ENCODE results near the gene SOBP.

SOBP gene

GRCh38 chr6:107523794-107524193, 33.9 kb downstream of the SOBP start:
- no peak for DNase-seq (ENCODE audit: low read depth, low spot score)

DNA sequence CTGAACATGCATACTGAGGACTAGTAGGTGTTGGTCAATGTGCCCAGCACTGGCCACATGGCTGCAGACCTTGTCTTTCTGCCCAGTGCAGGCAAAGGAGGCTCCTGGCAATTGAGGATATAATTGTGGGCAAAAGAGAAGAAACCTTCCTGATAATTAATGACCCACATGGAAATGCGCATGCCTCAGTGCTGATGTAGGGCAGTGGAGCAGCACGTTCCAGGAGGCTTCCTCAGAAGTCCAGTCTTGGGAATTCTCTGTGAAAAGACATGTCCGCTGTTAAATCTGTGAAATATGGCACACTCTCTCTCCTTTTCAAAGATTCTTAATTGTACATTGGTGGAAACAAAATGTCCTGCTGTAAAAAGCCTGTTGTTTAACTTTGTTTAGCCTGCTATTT, 34.7 kb downstream of the SOBP start:
- DNase-seq (ENCODE audit: low read depth, low spot score), result no peak

GRCh38 chr6:107531868-107532267, 42.0 kb downstream of the SOBP start:
- no peak for DNase-seq (ENCODE audit: low read depth, low spot score)

GRCh38 chr6:107532706-107533105, 42.8 kb downstream of the SOBP start:
- DNase-seq (ENCODE audit: low read depth, low spot score), result no peak

- DNase-seq (ENCODE audit: low read depth, low spot score), result no peak
These were observed 43.6 kb downstream of the SOBP start for GRCh38 chr6:107533415-107534059.

- DNase-seq (ENCODE audit: low read depth, low spot score), result no peak
These were observed 44.7 kb downstream of the SOBP start for GRCh38 chr6:107534571-107535141.

DNA sequence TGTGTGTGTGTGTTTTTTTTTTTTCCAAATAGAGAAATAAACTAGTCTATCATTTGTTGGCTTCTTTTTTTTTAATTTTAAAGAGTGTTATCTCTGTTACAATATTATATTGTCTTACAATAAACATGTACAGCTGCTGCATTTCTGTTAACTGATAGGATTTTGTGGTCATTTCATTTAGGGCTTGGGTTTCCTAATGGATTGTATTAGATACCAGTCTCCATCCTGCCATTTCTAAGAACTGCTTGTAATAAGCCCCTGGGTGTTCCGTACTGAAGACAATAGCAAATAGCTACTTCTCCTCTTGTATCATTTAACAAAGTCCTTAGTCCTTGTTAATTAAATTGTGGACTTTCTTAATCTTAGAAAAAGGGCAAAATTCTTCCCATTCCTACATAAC, 45.7 kb downstream of the SOBP start:
- no peak for DNase-seq (ENCODE audit: low read depth, low spot score)

- no peak for DNase-seq (ENCODE audit: low read depth, low spot score)
These were observed 46.5 kb downstream of the SOBP start for GRCh38 chr6:107536180-107536961.

GRCh38 chr6:107537559-107537958, 47.6 kb downstream of the SOBP start:
- DNase-seq (ENCODE audit: low read depth, low spot score), result no peak

DNA sequence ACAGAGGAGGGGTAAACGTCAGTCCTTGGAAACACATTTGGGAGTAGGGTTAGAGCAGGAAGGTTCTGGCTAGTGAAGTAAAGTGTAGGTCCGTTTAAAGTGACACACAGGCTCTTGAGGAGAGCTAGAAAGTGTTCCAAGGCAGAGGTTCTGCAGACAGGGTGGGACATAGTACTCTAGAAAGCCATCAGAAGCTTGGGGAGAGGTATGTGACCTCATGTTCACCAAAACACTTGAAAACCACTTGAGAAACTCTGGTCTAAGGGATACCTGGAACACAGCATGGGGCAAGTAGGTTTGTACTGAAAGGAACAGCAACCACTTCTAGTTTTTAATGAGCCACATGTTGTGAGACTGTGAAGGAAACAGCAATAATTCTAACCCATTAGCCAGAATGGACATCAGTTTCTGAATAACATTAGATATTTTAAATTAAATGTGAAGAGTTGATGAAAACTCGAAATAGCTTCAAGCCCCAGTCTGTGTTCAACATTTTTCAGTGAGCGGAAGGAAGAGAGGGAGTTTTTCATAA, 49.0 kb downstream of the SOBP start:
- DNase-seq (ENCODE audit: low read depth, low spot score), result no peak

DNA sequence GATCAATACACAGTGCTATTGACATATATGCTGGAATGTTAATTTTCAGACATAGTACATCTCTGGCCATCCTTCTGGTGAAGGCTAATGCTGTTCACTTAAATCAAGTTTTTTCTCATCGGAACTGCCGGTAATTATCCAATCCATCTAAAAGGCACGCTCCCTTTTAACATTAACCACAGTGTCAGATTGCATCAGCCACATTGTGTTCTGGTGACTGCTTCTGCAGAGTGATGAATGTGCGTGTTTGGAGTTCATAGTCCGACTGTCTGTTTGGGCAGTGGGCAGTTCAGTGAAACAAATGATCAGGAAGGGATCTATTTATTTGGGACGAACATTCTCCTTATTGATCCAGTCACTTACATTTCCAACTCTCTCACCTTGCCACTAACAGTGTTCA, 49.5 kb downstream of the SOBP start:
- DNase-seq (ENCODE audit: low read depth, low spot score), result no peak

- DNase-seq (ENCODE audit: low read depth, low spot score), result no peak
These were observed 50.0 kb downstream of the SOBP start for GRCh38 chr6:107539849-107540464.

GRCh38 chr6:107540465-107540857, 50.5 kb downstream of the SOBP start:
- DNase-seq (ENCODE audit: low read depth, low spot score), result no peak

DNA sequence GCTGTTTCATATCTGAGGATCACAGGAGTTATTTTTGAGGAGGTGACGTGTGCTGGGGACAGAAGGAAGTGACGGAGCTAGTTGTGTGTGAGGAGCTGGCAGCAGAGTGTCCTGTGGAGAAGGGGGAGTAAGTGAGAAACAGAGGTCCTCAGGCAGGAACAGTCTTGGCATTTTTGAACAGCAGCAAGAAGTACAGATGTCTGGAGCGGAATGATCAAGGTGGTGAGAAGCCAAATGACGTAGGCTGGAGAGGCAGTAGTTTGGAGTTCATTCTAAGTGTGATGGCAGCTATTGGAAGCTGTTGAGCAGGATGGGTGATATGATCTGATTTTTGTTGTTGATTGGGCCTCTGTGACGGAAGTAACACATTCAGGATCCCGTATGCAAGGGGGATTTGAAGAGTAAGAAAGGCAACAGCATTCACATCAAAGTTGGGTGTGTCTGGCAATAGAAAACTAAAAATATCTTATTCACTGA, 52.3 kb downstream of the SOBP start:
- DNase-seq (ENCODE audit: low read depth, low spot score), result no peak

DNA sequence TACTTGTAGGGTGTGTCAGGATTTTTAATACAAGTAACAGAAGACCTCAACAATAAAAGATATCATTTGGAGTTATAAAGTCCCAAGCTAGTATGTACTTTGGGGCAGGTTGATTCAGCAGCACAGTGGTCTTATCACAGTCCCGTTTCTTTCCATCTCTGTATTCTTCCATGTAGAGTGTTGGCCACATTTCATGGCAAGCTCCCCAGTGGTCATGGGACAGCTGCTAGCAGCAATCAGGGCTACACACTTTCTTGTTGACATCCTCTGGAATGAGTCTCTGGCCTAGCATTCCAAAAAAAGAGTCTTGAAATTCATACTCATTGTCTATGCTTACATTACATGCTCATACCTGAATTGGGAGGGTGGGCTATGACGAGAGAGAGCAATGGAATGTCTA, 53.2 kb downstream of the SOBP start:
- no peak for DNase-seq (ENCODE audit: low read depth, low spot score)

DNA sequence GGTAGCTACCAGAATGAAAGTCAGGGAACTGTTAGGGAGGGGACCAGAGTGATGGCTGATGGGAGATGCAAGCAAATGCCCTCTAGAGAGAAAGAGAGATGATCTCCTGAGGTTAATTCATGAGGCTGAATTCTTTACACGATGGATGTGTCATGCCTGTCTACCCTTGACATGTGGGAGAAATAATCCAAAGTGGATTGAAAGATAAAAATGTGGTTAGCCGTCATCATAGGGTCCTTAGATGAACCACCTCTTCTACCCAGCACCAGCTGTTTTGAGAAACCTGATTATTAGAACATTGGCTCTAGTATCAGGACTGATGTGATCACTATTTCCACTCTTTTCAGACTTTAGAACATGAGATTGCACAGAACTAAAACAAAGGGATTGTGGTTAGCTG, 53.6 kb downstream of the SOBP start:
- DNase-seq (ENCODE audit: low read depth, low spot score), result no peak

- no peak for DNase-seq (ENCODE audit: low read depth, low spot score)
These were observed 55.8 kb downstream of the SOBP start for GRCh38 chr6:107545763-107546162.

DNA sequence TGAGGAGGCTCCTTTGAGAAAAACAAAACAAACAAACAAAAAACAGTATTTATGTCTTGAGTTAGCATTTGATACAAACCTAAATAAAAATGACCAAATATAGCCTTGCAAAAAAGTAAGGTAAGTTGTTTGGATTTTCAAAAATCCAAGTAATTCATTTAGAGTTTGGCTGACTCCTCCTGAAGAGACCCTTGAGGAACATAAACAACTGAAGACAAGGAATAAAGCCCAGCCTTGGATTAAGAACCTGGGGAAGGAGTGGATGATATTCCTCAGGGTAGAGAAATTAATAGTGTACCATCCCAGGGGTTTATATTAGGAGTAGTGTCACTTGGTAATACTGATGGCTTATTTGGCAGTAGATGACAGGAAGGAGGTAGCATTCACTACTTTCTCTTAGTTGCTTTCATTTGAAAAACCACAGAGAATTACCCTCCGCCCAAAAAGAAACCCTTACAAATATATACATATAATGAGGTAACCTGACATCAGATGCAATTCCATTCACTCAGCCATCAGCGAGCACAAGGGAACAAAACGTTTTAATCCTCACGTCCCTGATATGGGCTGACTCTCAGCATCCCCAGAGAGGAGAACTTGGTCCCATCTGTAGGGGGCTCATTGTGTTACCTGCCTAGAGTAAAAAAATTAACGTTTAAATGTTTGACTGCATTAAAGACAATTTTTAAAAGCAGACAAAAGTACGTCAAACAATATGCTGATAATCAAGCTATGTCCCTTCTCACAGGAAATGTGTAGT, 57.0 kb downstream of the SOBP start:
- DNase-seq (ENCODE audit: low read depth, low spot score), result no peak

DNA sequence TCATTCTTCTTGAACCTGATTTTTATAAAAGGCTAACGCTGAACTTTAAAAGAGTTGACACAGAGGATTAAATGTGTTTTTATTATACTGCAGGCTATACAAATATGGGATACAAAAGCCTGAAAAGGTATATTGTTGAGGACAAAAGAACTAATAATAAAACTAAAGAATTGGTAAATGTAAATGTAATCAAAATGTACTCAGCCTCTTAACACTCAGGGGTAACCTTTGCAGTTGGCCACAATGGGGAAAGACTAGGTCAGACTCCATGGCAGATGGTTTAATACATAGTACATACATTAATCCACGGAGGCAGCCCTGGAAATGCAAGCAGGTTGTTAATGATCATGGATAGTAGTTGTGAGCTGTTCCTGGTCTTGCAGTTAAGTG, 57.5 kb downstream of the SOBP start:
- no peak for DNase-seq (ENCODE audit: low read depth, low spot score)

- no peak for DNase-seq (ENCODE audit: low read depth, low spot score)
These were observed 60.4 kb downstream of the SOBP start for GRCh38 chr6:107550241-107550840.

DNA sequence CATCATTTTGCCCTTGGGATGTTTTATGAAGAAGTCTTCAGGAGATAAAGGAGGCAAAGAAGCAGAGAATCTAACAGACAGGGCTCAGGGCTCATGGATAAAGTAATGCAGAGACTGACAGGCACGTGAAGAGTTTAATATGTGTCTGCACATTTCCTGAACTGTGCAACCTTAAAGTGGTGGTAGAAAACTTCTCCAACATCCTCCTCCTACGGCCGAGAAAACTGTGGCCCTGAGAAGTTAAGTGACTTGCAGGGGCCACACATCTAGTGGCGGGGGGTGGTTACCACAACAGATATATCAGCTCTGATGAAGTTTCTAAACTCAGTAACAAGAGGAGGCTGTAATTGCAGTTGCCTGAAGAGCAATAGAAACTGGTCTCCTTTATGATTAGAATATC, 61.0 kb downstream of the SOBP start:
- no peak for DNase-seq (ENCODE audit: low read depth, low spot score)

Measured in activated naive CD8-positive, alpha-beta T cell treated with anti-CD3 and anti-CD28 coated beads, Interleukin-2, amount 50 U/mL, for 16 hours (primary cell).